B cell (primary cell): Measurements from ENCODE around the gene GAK.

ENCODE experiments used
- EZH2 ChIP-seq: IDR thresholded peaks from 2 replicates; pipeline ENCODE4 v1.6.1; 2012; ENCODE audit warnings: borderline replicate concordance, low read depth, mild to moderate bottlenecking, moderate library complexity, low read length; ENCODE audit not compliant: insufficient read depth, poor library complexity, severe bottlenecking
- TF ChIP-seq, protein P1 (sequence below): fragments of 200-600 bp; IDR thresholded peaks from one replicate; pipeline ENCODE4 v1.8.0; 2022; ENCODE audit warnings: antibody characterized with exemption, mild to moderate bottlenecking

- TF ChIP-seq, protein P1, sequence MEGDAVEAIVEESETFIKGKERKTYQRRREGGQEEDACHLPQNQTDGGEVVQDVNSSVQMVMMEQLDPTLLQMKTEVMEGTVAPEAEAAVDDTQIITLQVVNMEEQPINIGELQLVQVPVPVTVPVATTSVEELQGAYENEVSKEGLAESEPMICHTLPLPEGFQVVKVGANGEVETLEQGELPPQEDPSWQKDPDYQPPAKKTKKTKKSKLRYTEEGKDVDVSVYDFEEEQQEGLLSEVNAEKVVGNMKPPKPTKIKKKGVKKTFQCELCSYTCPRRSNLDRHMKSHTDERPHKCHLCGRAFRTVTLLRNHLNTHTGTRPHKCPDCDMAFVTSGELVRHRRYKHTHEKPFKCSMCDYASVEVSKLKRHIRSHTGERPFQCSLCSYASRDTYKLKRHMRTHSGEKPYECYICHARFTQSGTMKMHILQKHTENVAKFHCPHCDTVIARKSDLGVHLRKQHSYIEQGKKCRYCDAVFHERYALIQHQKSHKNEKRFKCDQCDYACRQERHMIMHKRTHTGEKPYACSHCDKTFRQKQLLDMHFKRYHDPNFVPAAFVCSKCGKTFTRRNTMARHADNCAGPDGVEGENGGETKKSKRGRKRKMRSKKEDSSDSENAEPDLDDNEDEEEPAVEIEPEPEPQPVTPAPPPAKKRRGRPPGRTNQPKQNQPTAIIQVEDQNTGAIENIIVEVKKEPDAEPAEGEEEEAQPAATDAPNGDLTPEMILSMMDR, result no peak
- no peak for TF ChIP-seq EZH2
Observed at GRCh38 chr4:958696-959337, 26.7 kb upstream of the GAK start.
